ENCODE data around the gene TTC7B. TPM values are rescaled to one million over a fixed set of nuclear protein-coding genes. Genes with fewer than 3 reads are reported as not detected.

The TTC7B gene
- total RNA-seq, 1 experiment from 2014 or later = 40.9 TPM

DNA sequence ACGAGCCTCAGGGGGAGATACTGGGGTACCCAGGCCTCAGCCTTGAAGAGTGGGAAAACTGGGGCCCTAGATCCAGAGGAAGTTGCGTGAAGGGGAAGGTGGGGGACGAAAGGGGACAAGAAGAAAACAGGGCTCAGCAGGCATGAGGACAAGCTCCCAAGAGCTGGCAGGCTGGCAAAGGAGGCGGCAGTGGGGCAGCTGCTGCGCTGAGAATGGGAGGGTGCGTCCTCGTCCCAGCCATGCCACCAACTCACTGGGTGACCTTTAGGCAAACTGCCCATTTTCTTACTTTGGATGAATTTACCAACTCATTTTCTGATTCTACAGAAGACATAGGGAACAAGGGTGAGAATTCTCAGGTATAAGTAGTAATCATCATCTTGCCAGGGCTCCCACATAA, 133.6 kb downstream of the TTC7B start:
- ChIA-PET CTCF (no interaction called here), POLR2A (no interaction called here)
- Histone ChIP-seq H3K4me1 (ENCODE audit: control insufficient read depth, insufficient read depth, low read length) (no peaks in the 10 kb centered on the region), H3K9me3 (ENCODE audit: control insufficient read depth, insufficient read depth, low read depth, low read length) (no peaks in the 10 kb centered on the region), H3K4me3 (ENCODE audit: low read depth in 2 of 2, low read length in 2 of 2) (no peak overlapping the region), H3K36me3 (ENCODE audit: control insufficient read depth, insufficient read depth, low read length) (no peaks in the 10 kb centered on the region), H3K27ac (ENCODE audit: low read length) (no peak overlapping the region), H3K27me3 (ENCODE audit: control insufficient read depth, insufficient read depth, low read length) (no peaks in the 10 kb centered on the region)
- intact Hi-C loops (cut with micrococcal nuclease; ENCODE audit: unreplicated experiment) (no loop called here), in situ Hi-C loops (cut with HindIII; ENCODE audit: low pct_unique_long_range_greater_than_20kb, low sequenced_read_pairs) (no loop called here)
- no peak for DNase-seq (ENCODE audit: low read depth, low spot score)
- ATAC-seq = no peak
- TF ChIP-seq, protein P1, sequence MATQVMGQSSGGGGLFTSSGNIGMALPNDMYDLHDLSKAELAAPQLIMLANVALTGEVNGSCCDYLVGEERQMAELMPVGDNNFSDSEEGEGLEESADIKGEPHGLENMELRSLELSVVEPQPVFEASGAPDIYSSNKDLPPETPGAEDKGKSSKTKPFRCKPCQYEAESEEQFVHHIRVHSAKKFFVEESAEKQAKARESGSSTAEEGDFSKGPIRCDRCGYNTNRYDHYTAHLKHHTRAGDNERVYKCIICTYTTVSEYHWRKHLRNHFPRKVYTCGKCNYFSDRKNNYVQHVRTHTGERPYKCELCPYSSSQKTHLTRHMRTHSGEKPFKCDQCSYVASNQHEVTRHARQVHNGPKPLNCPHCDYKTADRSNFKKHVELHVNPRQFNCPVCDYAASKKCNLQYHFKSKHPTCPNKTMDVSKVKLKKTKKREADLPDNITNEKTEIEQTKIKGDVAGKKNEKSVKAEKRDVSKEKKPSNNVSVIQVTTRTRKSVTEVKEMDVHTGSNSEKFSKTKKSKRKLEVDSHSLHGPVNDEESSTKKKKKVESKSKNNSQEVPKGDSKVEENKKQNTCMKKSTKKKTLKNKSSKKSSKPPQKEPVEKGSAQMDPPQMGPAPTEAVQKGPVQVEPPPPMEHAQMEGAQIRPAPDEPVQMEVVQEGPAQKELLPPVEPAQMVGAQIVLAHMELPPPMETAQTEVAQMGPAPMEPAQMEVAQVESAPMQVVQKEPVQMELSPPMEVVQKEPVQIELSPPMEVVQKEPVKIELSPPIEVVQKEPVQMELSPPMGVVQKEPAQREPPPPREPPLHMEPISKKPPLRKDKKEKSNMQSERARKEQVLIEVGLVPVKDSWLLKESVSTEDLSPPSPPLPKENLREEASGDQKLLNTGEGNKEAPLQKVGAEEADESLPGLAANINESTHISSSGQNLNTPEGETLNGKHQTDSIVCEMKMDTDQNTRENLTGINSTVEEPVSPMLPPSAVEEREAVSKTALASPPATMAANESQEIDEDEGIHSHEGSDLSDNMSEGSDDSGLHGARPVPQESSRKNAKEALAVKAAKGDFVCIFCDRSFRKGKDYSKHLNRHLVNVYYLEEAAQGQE (IDR thresholded peaks at IDR 0.05; ENCODE audit: insufficient read depth in 1 of 2, low read depth in 2 of 2, low read length in 1 of 2) = no peak
- TF ChIP-seq SIN3A (IDR thresholded peaks at IDR 0.05; ENCODE audit: borderline replicate concordance, insufficient read depth, low read depth, low read length) (no peak), POLR2AphosphoS5 (IDR thresholded peaks at IDR 0.05; ENCODE audit: low read depth, low read length) (no peak), TCF7L2 (IDR thresholded peaks at IDR 0.05; ENCODE audit: low read depth, low read length) (no peak)
- TF ChIP-seq, protein P2, sequence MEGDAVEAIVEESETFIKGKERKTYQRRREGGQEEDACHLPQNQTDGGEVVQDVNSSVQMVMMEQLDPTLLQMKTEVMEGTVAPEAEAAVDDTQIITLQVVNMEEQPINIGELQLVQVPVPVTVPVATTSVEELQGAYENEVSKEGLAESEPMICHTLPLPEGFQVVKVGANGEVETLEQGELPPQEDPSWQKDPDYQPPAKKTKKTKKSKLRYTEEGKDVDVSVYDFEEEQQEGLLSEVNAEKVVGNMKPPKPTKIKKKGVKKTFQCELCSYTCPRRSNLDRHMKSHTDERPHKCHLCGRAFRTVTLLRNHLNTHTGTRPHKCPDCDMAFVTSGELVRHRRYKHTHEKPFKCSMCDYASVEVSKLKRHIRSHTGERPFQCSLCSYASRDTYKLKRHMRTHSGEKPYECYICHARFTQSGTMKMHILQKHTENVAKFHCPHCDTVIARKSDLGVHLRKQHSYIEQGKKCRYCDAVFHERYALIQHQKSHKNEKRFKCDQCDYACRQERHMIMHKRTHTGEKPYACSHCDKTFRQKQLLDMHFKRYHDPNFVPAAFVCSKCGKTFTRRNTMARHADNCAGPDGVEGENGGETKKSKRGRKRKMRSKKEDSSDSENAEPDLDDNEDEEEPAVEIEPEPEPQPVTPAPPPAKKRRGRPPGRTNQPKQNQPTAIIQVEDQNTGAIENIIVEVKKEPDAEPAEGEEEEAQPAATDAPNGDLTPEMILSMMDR (IDR thresholded peaks at IDR 0.05) = no peak
- no TSS peak for BruUV-seq (replicated peaks)

DNA sequence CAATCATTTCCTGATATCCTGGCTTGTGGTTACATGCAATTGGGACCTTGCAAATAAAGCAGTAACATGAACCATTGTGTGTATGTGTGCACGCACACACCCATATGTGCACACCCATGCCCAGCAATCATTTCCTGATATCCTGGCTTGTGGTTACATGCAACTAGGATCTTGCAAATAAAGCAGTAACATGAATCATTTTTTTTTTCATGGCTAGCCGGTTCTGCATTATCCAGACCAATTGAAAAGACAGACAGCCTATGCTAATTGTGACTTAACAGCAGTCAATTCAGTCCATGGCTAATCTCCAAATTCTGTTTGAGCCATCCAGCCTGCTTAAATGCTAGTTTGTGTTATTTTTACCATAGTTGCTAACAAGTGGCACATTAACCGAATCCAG, 134.3 kb downstream of the TTC7B start:
- ATAC-seq (no peak), DNase-seq (ENCODE audit: low read depth, low spot score) (no peak)
- TF ChIP-seq, protein P1 (IDR thresholded peaks at IDR 0.05; ENCODE audit: insufficient read depth in 1 of 2, low read depth in 2 of 2, low read length in 1 of 2) = no peak
- TF ChIP-seq, protein P2 (IDR thresholded peaks at IDR 0.05) = no peak
- TF ChIP-seq TCF7L2 (IDR thresholded peaks at IDR 0.05; ENCODE audit: low read depth, low read length) (no peak), SIN3A (IDR thresholded peaks at IDR 0.05; ENCODE audit: borderline replicate concordance, insufficient read depth, low read depth, low read length) (no peak), POLR2AphosphoS5 (IDR thresholded peaks at IDR 0.05; ENCODE audit: low read depth, low read length) (no peak)
- H3K9me3 ChIP-seq (ENCODE audit: control insufficient read depth, insufficient read depth, low read depth, low read length) = no peaks in the 10 kb centered on the region
- in situ Hi-C loops (cut with HindIII; ENCODE audit: low pct_unique_long_range_greater_than_20kb, low sequenced_read_pairs) = no loop called here
- no peak overlapping the region for H3K4me3 ChIP-seq (ENCODE audit: low read depth in 2 of 2, low read length in 2 of 2)
- no TSS peak for BruUV-seq (replicated peaks)
- ChIA-PET POLR2A (no interaction called here), CTCF (no interaction called here)
- H3K4me1 ChIP-seq (ENCODE audit: control insufficient read depth, insufficient read depth, low read length) = no peaks in the 10 kb centered on the region
- H3K27me3 ChIP-seq (ENCODE audit: control insufficient read depth, insufficient read depth, low read length) = no peaks in the 10 kb centered on the region
- no peaks in the 10 kb centered on the region for H3K36me3 ChIP-seq (ENCODE audit: control insufficient read depth, insufficient read depth, low read length)
- intact Hi-C loops (cut with micrococcal nuclease; ENCODE audit: unreplicated experiment) = no loop called here
- H3K27ac ChIP-seq (ENCODE audit: low read length) = no peak overlapping the region
